Measurements from ENCODE around the gene MCC.

DNA sequence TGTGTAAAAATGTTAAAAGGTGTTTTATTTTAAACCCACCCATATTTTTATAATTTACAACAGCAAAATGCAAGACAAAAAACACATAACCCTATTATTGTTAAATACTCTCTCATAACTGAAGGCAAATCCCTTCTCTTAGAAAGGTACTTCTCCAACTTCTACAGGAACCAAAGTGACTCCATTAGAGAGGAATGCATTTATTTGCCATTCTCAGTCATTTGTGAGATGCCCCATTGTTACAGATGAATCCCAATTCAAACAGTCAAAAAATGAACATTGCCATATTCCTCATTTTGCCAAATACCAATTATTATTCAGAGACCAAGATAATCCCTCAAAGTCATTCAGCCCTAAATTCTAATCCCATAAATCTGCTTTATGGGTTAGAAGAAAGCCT lies 229.2 kb downstream of the MCC start:
- TF ChIP-seq CSDC2 (CRISPR knock-in tag; IDR thresholded peaks at IDR 0.05) (no peak), BACH2 (CRISPR knock-in tag; IDR thresholded peaks at IDR 0.05; ENCODE audit: borderline replicate concordance) (no peak), TOX (CRISPR knock-in tag; IDR thresholded peaks at IDR 0.05; ENCODE audit: borderline replicate concordance) (no peak), ZFP30 (CRISPR knock-in tag; IDR thresholded peaks at IDR 0.05) (no peak), ZFP3 (CRISPR knock-in tag; IDR thresholded peaks at IDR 0.05) (no peak), ZC3H10 (CRISPR knock-in tag; IDR thresholded peaks at IDR 0.05) (no peak), ZNF8 (CRISPR knock-in tag; IDR thresholded peaks at IDR 0.05) (no peak), PPARA (CRISPR knock-in tag; IDR thresholded peaks at IDR 0.05; ENCODE audit: borderline replicate concordance) (no peak)
- TF ChIP-seq, protein P1, sequence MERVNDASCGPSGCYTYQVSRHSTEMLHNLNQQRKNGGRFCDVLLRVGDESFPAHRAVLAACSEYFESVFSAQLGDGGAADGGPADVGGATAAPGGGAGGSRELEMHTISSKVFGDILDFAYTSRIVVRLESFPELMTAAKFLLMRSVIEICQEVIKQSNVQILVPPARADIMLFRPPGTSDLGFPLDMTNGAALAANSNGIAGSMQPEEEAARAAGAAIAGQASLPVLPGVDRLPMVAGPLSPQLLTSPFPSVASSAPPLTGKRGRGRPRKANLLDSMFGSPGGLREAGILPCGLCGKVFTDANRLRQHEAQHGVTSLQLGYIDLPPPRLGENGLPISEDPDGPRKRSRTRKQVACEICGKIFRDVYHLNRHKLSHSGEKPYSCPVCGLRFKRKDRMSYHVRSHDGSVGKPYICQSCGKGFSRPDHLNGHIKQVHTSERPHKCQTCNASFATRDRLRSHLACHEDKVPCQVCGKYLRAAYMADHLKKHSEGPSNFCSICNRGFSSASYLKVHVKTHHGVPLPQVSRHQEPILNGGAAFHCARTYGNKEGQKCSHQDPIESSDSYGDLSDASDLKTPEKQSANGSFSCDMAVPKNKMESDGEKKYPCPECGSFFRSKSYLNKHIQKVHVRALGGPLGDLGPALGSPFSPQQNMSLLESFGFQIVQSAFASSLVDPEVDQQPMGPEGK (CRISPR knock-in tag; IDR thresholded peaks at IDR 0.05; ENCODE audit: borderline replicate concordance): no peak
